ENCODE measurements around the gene CCDC134.

DNA sequence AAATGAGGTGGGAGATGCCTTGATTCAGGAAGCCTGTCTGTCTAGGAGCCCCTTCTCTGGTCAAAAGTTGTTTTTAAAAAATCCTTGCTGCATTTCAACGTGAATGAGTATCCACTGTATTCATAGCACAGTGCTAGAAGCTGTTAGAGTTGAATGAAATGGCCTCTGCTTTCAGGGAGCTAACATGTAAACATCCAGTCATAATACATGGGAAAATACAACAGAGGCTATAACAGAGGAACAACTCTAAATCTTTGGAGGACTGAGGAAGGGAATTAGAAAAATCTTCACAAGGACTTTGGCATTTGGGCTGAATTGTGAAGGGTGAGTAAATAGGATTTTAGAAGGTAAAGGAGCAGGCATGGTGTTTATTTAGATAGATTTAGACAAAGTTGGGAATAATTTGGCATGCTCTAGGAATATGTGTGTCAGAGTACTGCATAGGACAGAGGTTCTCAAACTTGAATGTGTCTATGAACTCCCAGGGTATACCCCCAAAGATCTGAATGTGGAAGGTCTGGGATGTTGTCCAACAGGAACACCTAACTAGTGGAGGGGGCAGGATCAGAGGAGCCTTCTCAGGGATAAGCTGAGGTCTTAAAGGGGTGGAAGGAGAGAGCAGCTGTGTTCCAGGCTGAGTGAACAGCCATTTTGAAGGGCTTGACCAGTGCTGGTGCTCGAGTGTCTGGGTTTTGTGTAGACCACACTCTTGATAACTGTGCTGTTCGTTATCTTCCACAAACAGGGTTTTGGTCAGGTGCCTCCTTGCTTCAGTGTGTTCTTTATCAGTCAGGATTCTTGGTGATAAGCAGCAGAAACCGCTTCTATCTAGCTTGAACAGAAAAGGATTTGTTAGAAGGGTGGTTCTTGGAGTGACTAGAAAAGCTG lies 45.1 kb downstream of the CCDC134 start:
- TF ChIP-seq CTCF (IDR thresholded peaks at IDR 0.05; ENCODE audit: poor library complexity) (no peak), EZH2 (IDR thresholded peaks at IDR 0.05; ENCODE audit: borderline replicate concordance) (no peak), EZH2phosphoT487 (IDR thresholded peaks at IDR 0.05; ENCODE audit: low read depth, severe bottlenecking, unreplicated experiment) (no peak)

Data from hepatocyte (in vitro differentiated cells).